HCT116 (cell line): ENCODE measurements around the gene UACA. TPM values are rescaled to one million over a fixed set of nuclear protein-coding genes. Genes with fewer than 3 reads are reported as not detected.
A peak's percentile ranks its signal among the peaks of the same experiment; 100 is the strongest.

Source experiments
- ATAC-seq: fragments of 200-7000 bp; cut with Tn5 transposase; 2 replicates; pipeline ENCODE4 v1.9.1; 2020; ENCODE audit warnings: mild to moderate bottlenecking, moderate library complexity
- BruUV-seq: library from RNA; stranded (reverse); fragments of 400-500 nt; replicated peaks from 2 replicates; lab custom pipeline; 2021; lab: Mats Ljungman, UMichigan
- CTCF ChIA-PET: fragments of 300-600 bp; sonication (Branson Sonifier 250); formaldehyde crosslinking; loops from one replicate; lab custom pipeline; 2021; ENCODE audit warnings: antibody characterized with exemption; lab: Charles Lee
- POLR2A ChIA-PET: fragments of 300-600, 350-600 bp; sonication (Branson Sonifier 250); formaldehyde crosslinking; loops from one replicate; lab custom pipeline; 2021; ENCODE audit warnings: antibody characterized with exemption; lab: Charles Lee
- RAD21 ChIA-PET, 2 experiments: fragments of 300-600 bp; sonication (Branson Sonifier 250); formaldehyde crosslinking; loops; one replicate each; lab custom pipeline; 2023; ENCODE audit warnings: low total read pairs in 2 of 2; ENCODE audit not compliant: uncharacterized antibody in 2 of 2, unreplicated experiment in 2 of 2, low non-redundant PET in 1 of 2; lab: Charles Lee
- DNase-seq: peaks from one replicate; pipeline ENCODE4 v3.0.0-alpha.2; 2010; ENCODE audit warnings: low read depth, low spot score
- H2AFZ ChIP-seq: fragments of 200-600 bp; shearing (Covaris generic), sonication (generic); 2 replicates; pipeline ENCODE4 v1.6.1; 2017; ENCODE audit warnings: low read depth, mixed run types, mixed read lengths, antibody characterized with exemption, low read length; ENCODE audit not compliant: poor library complexity, severe bottlenecking
- H3K27ac ChIP-seq: 2 replicates; pipeline ENCODE4 v1.5.1; 2012; ENCODE audit warnings: low read depth, low read length
- H3K27me3 ChIP-seq: fragments of 200-600 bp; sonication (generic); 2 replicates; pipeline ENCODE4 v1.6.1; 2016; ENCODE audit warnings: mixed run types, low read length, mixed read lengths; ENCODE audit not compliant: insufficient read depth
- H3K36me3 ChIP-seq, 2 experiments: fragments of 200-500 bp in 1 of 2; fragments of 200-600 bp in 1 of 2; sonication (Bioruptor generic) in 1 of 2; sonication (generic) in 1 of 2; 2 replicates each; pipeline versions ENCODE4 v1.5.1 to v1.6.1; 2014 to 2016; ENCODE audit warnings: low read length in 2 of 2, inconsistent platforms in 1 of 2, mixed read lengths in 1 of 2, mixed run types in 1 of 2; ENCODE audit not compliant: insufficient read depth in 2 of 2, control insufficient read depth in 1 of 2
- H3K4me1 ChIP-seq, 2 experiments: fragments of 200-600 bp in 1 of 2; sonication (generic) in 1 of 2; 2 replicates each; pipeline versions ENCODE4 v1.5.1 to v1.6.1; 2012 to 2017; ENCODE audit warnings: low read length in 2 of 2, inconsistent platforms in 1 of 2, mild to moderate bottlenecking in 1 of 2, mixed read lengths in 1 of 2, mixed run types in 1 of 2, moderate library complexity in 1 of 2; ENCODE audit not compliant: insufficient read depth in 2 of 2, control insufficient read depth in 1 of 2
- H3K4me2 ChIP-seq: fragments of 200-600 bp; sonication (generic); 2 replicates; pipeline ENCODE4 v1.6.1; 2017; ENCODE audit warnings: mixed run types, low read length, mixed read lengths
- H3K4me3 ChIP-seq, 2 experiments: fragments of 200-600 bp in 1 of 2; sonication (generic) in 1 of 2; replicated peaks in 1 of 2; 2 replicates each; pipeline ENCODE4 v1.5.1; 2011 to 2016; ENCODE audit warnings: low read length in 2 of 2, control low read depth in 1 of 2, low read depth in 1 of 2, mild to moderate bottlenecking in 1 of 2, mixed read lengths in 1 of 2, mixed run types in 1 of 2
- H3K79me2 ChIP-seq: fragments of 200-600 bp; sonication (generic); 2 replicates; pipeline ENCODE4 v1.6.1; 2017; ENCODE audit warnings: mild to moderate bottlenecking, mixed run types, low read length, moderate library complexity, mixed read lengths; ENCODE audit not compliant: insufficient read depth
- H3K9ac ChIP-seq: fragments of 200-600 bp; sonication (generic); 2 replicates; pipeline ENCODE4 v1.6.1; 2016; ENCODE audit warnings: low read length, mixed read lengths
- H3K9me2 ChIP-seq: fragments of 200-600 bp; sonication (generic), shearing (Covaris generic); 2 replicates; pipeline ENCODE4 v1.6.1; 2017; ENCODE audit warnings: mixed run types, mild to moderate bottlenecking, moderate library complexity; ENCODE audit not compliant: insufficient read depth
- H3K9me3 ChIP-seq, 2 experiments: fragments of 200-500 bp in 1 of 2; fragments of 200-600 bp in 1 of 2; sonication (Bioruptor generic) in 1 of 2; sonication (generic) in 1 of 2; 2 replicates each; pipeline ENCODE4 v1.6.1; 2014 to 2017; ENCODE audit warnings: low read length in 2 of 2, mixed read lengths in 2 of 2, inconsistent platforms in 1 of 2, low read depth in 1 of 2, mild to moderate bottlenecking in 1 of 2, mixed run types in 1 of 2, moderate library complexity in 1 of 2; ENCODE audit not compliant: control insufficient read depth in 1 of 2, insufficient read depth in 1 of 2
- H4K20me1 ChIP-seq: fragments of 200-600 bp; sonication (generic), shearing (Covaris generic); 2 replicates; pipeline ENCODE4 v1.6.1; 2017; ENCODE audit warnings: mixed run types, mild to moderate bottlenecking, moderate library complexity; ENCODE audit not compliant: insufficient read depth
- CBX3 ChIP-seq: IDR thresholded peaks from 2 replicates; pipeline ENCODE4 v1.6.1; 2012; ENCODE audit warnings: low read depth
- CEBPB ChIP-seq: IDR thresholded peaks from 2 replicates; pipeline ENCODE4 v1.6.1; 2012; ENCODE audit warnings: low read depth
- EGR1 ChIP-seq: IDR thresholded peaks from 2 replicates; pipeline ENCODE4 v1.6.1; 2012; ENCODE audit warnings: low read depth
- ELF1 ChIP-seq: IDR thresholded peaks from 2 replicates; pipeline ENCODE4 v1.6.1; 2012; ENCODE audit warnings: low read depth, borderline replicate concordance
- EZH2 ChIP-seq: fragments of 200-600 bp; sonication (generic); IDR thresholded peaks from 2 replicates; pipeline ENCODE4 v1.6.1; 2017; ENCODE audit warnings: antibody characterized with exemption, mixed run types
- EZH2phosphoT487 ChIP-seq: fragments of 200-600 bp; IDR thresholded peaks from 2 replicates; pipeline ENCODE4 v1.6.1; 2018; ENCODE audit warnings: antibody characterized with exemption, borderline replicate concordance
- FOSL1 ChIP-seq: IDR thresholded peaks from 2 replicates; pipeline ENCODE4 v1.6.1; 2012; ENCODE audit warnings: low read depth
- JUND ChIP-seq: IDR thresholded peaks from 2 replicates; pipeline ENCODE4 v1.6.1; 2012
- POLR2A ChIP-seq: IDR thresholded peaks from 2 replicates; pipeline ENCODE4 v1.7.0; 2011; ENCODE audit warnings: borderline replicate concordance; ENCODE audit not compliant: insufficient read depth, insufficient read length; ENCODE audit errors: extremely low read depth
- RAD21 ChIP-seq: IDR thresholded peaks from 2 replicates; pipeline ENCODE4 v1.6.1; 2012; ENCODE audit warnings: low read depth, mild to moderate bottlenecking
- SIN3A ChIP-seq: IDR thresholded peaks from 2 replicates; pipeline ENCODE4 v1.6.1; 2012; ENCODE audit warnings: low read depth
- SP1 ChIP-seq: IDR thresholded peaks from 2 replicates; pipeline ENCODE4 v1.6.1; 2012; ENCODE audit warnings: low read depth
- SRF ChIP-seq: IDR thresholded peaks from 2 replicates; pipeline ENCODE4 v1.6.1; 2012; ENCODE audit warnings: low read depth
- TCF7L2 ChIP-seq: IDR thresholded peaks from 2 replicates; pipeline ENCODE4 v1.7.0; 2011; ENCODE audit warnings: borderline replicate concordance, inconsistent platforms; ENCODE audit not compliant: insufficient read depth, insufficient read length; ENCODE audit errors: extremely low read depth
- YY1 ChIP-seq: IDR thresholded peaks from 2 replicates; pipeline ENCODE4 v1.6.1; 2011; ENCODE audit warnings: low read length, low read depth, moderate library complexity, mild to moderate bottlenecking; ENCODE audit not compliant: insufficient replicate concordance; ENCODE audit errors: extremely low read depth
- ZFX ChIP-seq: fragments of 450-650 bp; IDR thresholded peaks from 2 replicates; pipeline ENCODE4 v1.6.1; 2017
- ZNF274 ChIP-seq: fragments of 200-500 bp; sonication (Bioruptor generic); IDR thresholded peaks from 2 replicates; pipeline ENCODE4 v1.6.1; 2014; ENCODE audit warnings: mild to moderate bottlenecking, low read depth, low read length, inconsistent platforms
- intact Hi-C: fragments of 100-400 bp; cut with micrococcal nuclease; formaldehyde crosslinking; loops from 2 replicates; pipeline ENCODE4 v1.10.0; 2022
- total RNA-seq: library from RNA; stranded (reverse); gene quantifications from one replicate; pipeline ENCODE4 v1.2.1, GENCODE V29; 2021; ENCODE audit not compliant: unreplicated experiment
- TF ChIP-seq, protein P1 (sequence below): IDR thresholded peaks from 2 replicates; pipeline ENCODE4 v1.6.1; 2012
- TF ChIP-seq, protein P2 (sequence below): IDR thresholded peaks from 2 replicates; pipeline ENCODE4 v1.6.1; 2011; ENCODE audit warnings: mild to moderate bottlenecking, low read length, moderate library complexity; ENCODE audit not compliant: insufficient replicate concordance; ENCODE audit errors: extremely low read depth
- TF ChIP-seq, protein P3 (sequence below): IDR thresholded peaks from 2 replicates; pipeline ENCODE4 v1.6.1; 2012
- TF ChIP-seq, protein P4 (sequence below): IDR thresholded peaks from 2 replicates; pipeline ENCODE4 v1.6.1; 2012; ENCODE audit warnings: low read depth

Gene UACA
- total RNA-seq, 1 experiment from 2014 or later, result 47.4 TPM

DNA sequence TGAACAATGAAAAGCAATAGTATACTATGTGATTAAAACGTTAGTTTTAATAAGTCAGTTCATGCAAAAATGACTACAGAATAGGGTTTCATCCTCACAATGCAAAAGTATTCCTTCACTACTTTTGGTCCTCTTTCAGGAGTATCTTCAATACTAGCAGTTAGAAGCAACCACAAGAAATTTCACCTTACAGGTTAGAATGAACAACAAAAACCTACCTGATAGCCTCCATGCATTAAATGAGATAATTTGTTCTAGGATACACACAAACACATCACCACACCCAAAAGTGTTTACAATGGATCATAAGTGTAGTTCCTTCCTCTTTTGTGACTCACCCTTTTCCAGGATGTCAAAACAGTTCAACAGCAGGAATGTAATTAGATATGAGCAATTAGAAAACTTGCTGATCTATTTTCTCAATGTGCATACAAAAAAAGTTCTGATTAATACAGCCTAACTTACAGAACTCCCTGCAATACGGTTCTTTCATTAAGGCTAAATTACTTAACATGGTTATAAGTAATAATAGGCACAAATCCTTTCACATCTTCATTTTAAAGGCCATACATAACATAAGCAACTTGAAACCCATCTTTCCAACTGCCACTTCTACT is 21.6 kb downstream of the UACA start:
- no peaks in the 10 kb centered on the region for H4K20me1 ChIP-seq
- RAD21 ChIA-PET, result no interaction called here
- H3K4me2 ChIP-seq, result peak overlapping the region; percentile 67
- no peak overlapping the region for H2AFZ ChIP-seq
- H3K79me2 ChIP-seq, result peaks cover 26% of the 10 kb centered on the region
- no peaks in the 10 kb centered on the region for H3K9me2 ChIP-seq
- peak overlapping the region; percentile 64; the same call in 1 of the 2 replicates for H3K27ac ChIP-seq
- H3K9ac ChIP-seq, result peak overlapping the region; percentile 46
- BruUV-seq, result no TSS peak
- peak; percentile 79 for DNase-seq
- CTCF ChIA-PET, result no interaction called here
- intact Hi-C loops, result no loop called here
- H3K27me3 ChIP-seq, result no peaks in the 10 kb centered on the region
- peak overlapping the region in 1 of 2 experiments; percentile 37; a peak in 2 of 4 replicates for H3K4me3 ChIP-seq
- no peaks in the 10 kb centered on the region for H3K36me3 ChIP-seq
- POLR2A ChIA-PET, result no interaction called here
- peak; percentile 74 for ATAC-seq
- peaks cover 30 to 32% of the 10 kb centered on the region in 2 experiments for H3K4me1 ChIP-seq
- H3K9me3 ChIP-seq, result no peaks in the 10 kb centered on the region
- TF ChIP-seq RAD21 (no peak), SIN3A (peak; percentile 33; the same call in 1 of the 2 replicates), TCF7L2 (peak; percentile 9), SP1 (peak; percentile 73), CBX3 (peak; percentile 85; the same call in 1 of the 2 replicates), EGR1 (no peak), ZFX (no peak), EZH2phosphoT487 (no peak), EZH2 (no peak), ELF1 (peak; percentile 10; the same call in 1 of the 2 replicates), ZNF274 (no peak), POLR2A (no peak), SRF (0 out of 2 replicates have a peak, but pooled peaks have one; percentile 40), YY1 (no peak), FOSL1 (peak; percentile 81), JUND (peak; percentile 86), CEBPB (peak; percentile 84)
- TF ChIP-seq, protein P1, sequence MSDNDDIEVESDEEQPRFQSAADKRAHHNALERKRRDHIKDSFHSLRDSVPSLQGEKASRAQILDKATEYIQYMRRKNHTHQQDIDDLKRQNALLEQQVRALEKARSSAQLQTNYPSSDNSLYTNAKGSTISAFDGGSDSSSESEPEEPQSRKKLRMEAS, result peak; percentile 41; the same call in 1 of the 2 replicates
- TF ChIP-seq, protein P2, sequence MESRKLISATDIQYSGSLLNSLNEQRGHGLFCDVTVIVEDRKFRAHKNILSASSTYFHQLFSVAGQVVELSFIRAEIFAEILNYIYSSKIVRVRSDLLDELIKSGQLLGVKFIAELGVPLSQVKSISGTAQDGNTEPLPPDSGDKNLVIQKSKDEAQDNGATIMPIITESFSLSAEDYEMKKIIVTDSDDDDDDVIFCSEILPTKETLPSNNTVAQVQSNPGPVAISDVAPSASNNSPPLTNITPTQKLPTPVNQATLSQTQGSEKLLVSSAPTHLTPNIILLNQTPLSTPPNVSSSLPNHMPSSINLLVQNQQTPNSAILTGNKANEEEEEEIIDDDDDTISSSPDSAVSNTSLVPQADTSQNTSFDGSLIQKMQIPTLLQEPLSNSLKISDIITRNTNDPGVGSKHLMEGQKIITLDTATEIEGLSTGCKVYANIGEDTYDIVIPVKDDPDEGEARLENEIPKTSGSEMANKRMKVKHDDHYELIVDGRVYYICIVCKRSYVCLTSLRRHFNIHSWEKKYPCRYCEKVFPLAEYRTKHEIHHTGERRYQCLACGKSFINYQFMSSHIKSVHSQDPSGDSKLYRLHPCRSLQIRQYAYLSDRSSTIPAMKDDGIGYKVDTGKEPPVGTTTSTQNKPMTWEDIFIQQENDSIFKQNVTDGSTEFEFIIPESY, result no peak
- TF ChIP-seq, protein P3, sequence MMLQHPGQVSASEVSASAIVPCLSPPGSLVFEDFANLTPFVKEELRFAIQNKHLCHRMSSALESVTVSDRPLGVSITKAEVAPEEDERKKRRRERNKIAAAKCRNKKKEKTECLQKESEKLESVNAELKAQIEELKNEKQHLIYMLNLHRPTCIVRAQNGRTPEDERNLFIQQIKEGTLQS, result no peak
- TF ChIP-seq, protein P4, sequence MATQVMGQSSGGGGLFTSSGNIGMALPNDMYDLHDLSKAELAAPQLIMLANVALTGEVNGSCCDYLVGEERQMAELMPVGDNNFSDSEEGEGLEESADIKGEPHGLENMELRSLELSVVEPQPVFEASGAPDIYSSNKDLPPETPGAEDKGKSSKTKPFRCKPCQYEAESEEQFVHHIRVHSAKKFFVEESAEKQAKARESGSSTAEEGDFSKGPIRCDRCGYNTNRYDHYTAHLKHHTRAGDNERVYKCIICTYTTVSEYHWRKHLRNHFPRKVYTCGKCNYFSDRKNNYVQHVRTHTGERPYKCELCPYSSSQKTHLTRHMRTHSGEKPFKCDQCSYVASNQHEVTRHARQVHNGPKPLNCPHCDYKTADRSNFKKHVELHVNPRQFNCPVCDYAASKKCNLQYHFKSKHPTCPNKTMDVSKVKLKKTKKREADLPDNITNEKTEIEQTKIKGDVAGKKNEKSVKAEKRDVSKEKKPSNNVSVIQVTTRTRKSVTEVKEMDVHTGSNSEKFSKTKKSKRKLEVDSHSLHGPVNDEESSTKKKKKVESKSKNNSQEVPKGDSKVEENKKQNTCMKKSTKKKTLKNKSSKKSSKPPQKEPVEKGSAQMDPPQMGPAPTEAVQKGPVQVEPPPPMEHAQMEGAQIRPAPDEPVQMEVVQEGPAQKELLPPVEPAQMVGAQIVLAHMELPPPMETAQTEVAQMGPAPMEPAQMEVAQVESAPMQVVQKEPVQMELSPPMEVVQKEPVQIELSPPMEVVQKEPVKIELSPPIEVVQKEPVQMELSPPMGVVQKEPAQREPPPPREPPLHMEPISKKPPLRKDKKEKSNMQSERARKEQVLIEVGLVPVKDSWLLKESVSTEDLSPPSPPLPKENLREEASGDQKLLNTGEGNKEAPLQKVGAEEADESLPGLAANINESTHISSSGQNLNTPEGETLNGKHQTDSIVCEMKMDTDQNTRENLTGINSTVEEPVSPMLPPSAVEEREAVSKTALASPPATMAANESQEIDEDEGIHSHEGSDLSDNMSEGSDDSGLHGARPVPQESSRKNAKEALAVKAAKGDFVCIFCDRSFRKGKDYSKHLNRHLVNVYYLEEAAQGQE, result no peak
